ENCODE results near the gene PCDHB12. TPM values are rescaled to one million over a fixed set of nuclear protein-coding genes. Genes with fewer than 3 reads are reported as not detected.
"Not testable (repeated sequence)": the region's sequence is repeated elsewhere in the genome, so short reads cannot be mapped to it uniquely, and the experiment has no call there.

The PCDHB12 gene
- total RNA-seq, 1 donor from 2014 or later: 1.3 TPM

- DNase-seq; intact Hi-C loops (cut with micrococcal nuclease); ATAC-seq: not testable (repeated sequence)
Observed at GRCh38 chr5:141247434-141247833, 38.9 kb downstream of the PCDHB12 start.

- no peak for DNase-seq
- intact Hi-C loops (cut with micrococcal nuclease): no loop called here
- ATAC-seq: no peak
Observed at GRCh38 chr5:141250576-141250975, 42.1 kb downstream of the PCDHB12 start.

- no peak for DNase-seq
- intact Hi-C loops (cut with micrococcal nuclease): no loop called here
- ATAC-seq: no peak
Observed at GRCh38 chr5:141258464-141258863, 49.9 kb downstream of the PCDHB12 start.

- intact Hi-C loops (cut with micrococcal nuclease): no loop called here
- ATAC-seq: no peak
- DNase-seq: no peak
Observed at GRCh38 chr5:141258948-141259347, 50.4 kb downstream of the PCDHB12 start.

- ATAC-seq: no peak
- DNase-seq: no peak
- intact Hi-C loops (cut with micrococcal nuclease): no loop called here
Observed at GRCh38 chr5:141260458-141261237, 52.1 kb downstream of the PCDHB12 start.

GRCh38 chr5:141261238-141261546 lies 52.7 kb downstream of the PCDHB12 start:
- ATAC-seq: no peak
- intact Hi-C loops (cut with micrococcal nuclease): no loop called here
- no peak for DNase-seq

Other genes with a start within 250 kb of the PCDHB12 start
- 0.10 TPM for gene PCDHAC2, start 242.2 kb upstream of the PCDHB12 start, total RNA-seq
- not detected for gene PCDHB1, start 157.3 kb upstream of the PCDHB12 start, total RNA-seq
- 2.2 TPM for gene PCDHB2, start 114.1 kb upstream of the PCDHB12 start, total RNA-seq
- gene PCDHB3, start 108.2 kb upstream of the PCDHB12 start, total RNA-seq: 0.99 TPM
- gene PCDHB4, start 86.9 kb upstream of the PCDHB12 start, total RNA-seq: 1.5 TPM
- 3.1 TPM for gene PCDHB5, start 73.5 kb upstream of the PCDHB12 start, total RNA-seq
- 0.32 TPM for gene PCDHB6, start 58.7 kb upstream of the PCDHB12 start, total RNA-seq
- gene PCDHB7, start 36.1 kb upstream of the PCDHB12 start, total RNA-seq: 0.77 TPM
- gene PCDHB8, start 30.9 kb upstream of the PCDHB12 start, total RNA-seq: 1.8 TPM
- gene PCDHB16, start 26.3 kb upstream of the PCDHB12 start, total RNA-seq: 2.7 TPM
- 0.59 TPM for gene PCDHB9, start 21.6 kb upstream of the PCDHB12 start, total RNA-seq
- gene PCDHB10, start 16.4 kb upstream of the PCDHB12 start, total RNA-seq: 0.64 TPM
- gene PCDHB11, start 9.1 kb upstream of the PCDHB12 start, total RNA-seq: 0.74 TPM
- gene PCDHB13, start 5.2 kb downstream of the PCDHB12 start, total RNA-seq: 1.7 TPM
- 2.5 TPM for gene PCDHB14, start 14.6 kb downstream of the PCDHB12 start, total RNA-seq
- gene PCDHB15, start 36.7 kb downstream of the PCDHB12 start, total RNA-seq: 2.6 TPM
- not detected for gene SLC25A2, start 95.3 kb downstream of the PCDHB12 start, total RNA-seq
- gene TAF7, start 112.1 kb downstream of the PCDHB12 start, total RNA-seq: 106 TPM
- gene PCDHGA1, start 121.8 kb downstream of the PCDHB12 start, total RNA-seq: 3.0 TPM
- 6.0 TPM for gene PCDHGA2, start 130.0 kb downstream of the PCDHB12 start, total RNA-seq
- 12.1 TPM for gene PCDHGA3, start 135.1 kb downstream of the PCDHB12 start, total RNA-seq
- gene PCDHGB1, start 141.4 kb downstream of the PCDHB12 start, total RNA-seq: 7.1 TPM
- 8.4 TPM for gene PCDHGA4, start 146.3 kb downstream of the PCDHB12 start, total RNA-seq
- gene PCDHGB2, start 151.3 kb downstream of the PCDHB12 start, total RNA-seq: 8.7 TPM
- gene PCDHGA5, start 155.4 kb downstream of the PCDHB12 start, total RNA-seq: 5.3 TPM
- gene PCDHGB3, start 161.5 kb downstream of the PCDHB12 start, total RNA-seq: 7.2 TPM
- 5.7 TPM for gene PCDHGA6, start 165.2 kb downstream of the PCDHB12 start, total RNA-seq
- 7.0 TPM for gene PCDHGA7, start 174.0 kb downstream of the PCDHB12 start, total RNA-seq
- 5.4 TPM for gene PCDHGB4, start 179.0 kb downstream of the PCDHB12 start, total RNA-seq
- 9.1 TPM for gene PCDHGA8, start 183.9 kb downstream of the PCDHB12 start, total RNA-seq
- gene PCDHGB5, start 189.2 kb downstream of the PCDHB12 start, total RNA-seq: 6.4 TPM
- 4.5 TPM for gene PCDHGA9, start 194.1 kb downstream of the PCDHB12 start, total RNA-seq
- gene PCDHGB6, start 199.3 kb downstream of the PCDHB12 start, total RNA-seq: 4.7 TPM
- gene PCDHGA10, start 204.3 kb downstream of the PCDHB12 start, total RNA-seq: 5.3 TPM
- 8.8 TPM for gene PCDHGB7, start 209.0 kb downstream of the PCDHB12 start, total RNA-seq
- gene PCDHGA11, start 212.3 kb downstream of the PCDHB12 start, total RNA-seq: 5.0 TPM
- 5.1 TPM for gene PCDHGA12, start 221.8 kb downstream of the PCDHB12 start, total RNA-seq

Data from left ventricle myocardium superior (tissue), 1 donor.